ENCODE data around the gene BTF3L4. TPM values are rescaled to one million over a fixed set of nuclear protein-coding genes. Genes with fewer than 3 reads are reported as not detected.
"Not testable (repeated sequence)": the region's sequence is repeated elsewhere in the genome, so short reads cannot be mapped to it uniquely, and the experiment has no call there.

BTF3L4 gene
- total RNA-seq, 4 donors from 2014 or later, result 15.6 to 42.1 (median 22.7) TPM

DNA sequence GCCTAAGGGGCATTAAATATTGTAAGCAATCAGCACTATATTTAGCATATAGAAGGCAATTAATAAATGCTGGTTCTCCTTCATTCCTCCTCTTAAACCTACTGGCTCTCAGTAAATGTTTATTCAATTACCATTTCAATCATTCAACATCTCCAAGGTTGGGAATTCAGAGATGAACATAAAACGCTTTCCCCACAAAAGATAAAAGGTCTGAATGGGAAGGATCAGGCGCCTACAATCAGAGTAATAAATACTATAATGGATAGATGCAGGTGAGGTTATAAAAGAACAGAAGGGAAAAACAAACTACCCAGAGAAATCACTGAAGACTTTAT is 22.1 kb upstream of the BTF3L4 start:
- DNase-seq, result no peak
- Histone ChIP-seq H3K4me3 (peak overlapping the region; percentile 64 to 82 (median 74)), H3K27ac (peak overlapping the region; percentile 76 to 89 (median 87)), H3K36me3 (peaks cover 0 to 7% (median 0%) of the 10 kb centered on the region in 3 donors), H3K9me3 (no peaks in the 10 kb centered on the region), H3K4me1 (peaks cover 0 to 19% (median 3%) of the 10 kb centered on the region in 4 donors), H3K27me3 (no peaks in the 10 kb centered on the region)
- no peak for TF ChIP-seq POLR2A (IDR thresholded peaks at IDR 0.05)
- TF ChIP-seq, protein P1, sequence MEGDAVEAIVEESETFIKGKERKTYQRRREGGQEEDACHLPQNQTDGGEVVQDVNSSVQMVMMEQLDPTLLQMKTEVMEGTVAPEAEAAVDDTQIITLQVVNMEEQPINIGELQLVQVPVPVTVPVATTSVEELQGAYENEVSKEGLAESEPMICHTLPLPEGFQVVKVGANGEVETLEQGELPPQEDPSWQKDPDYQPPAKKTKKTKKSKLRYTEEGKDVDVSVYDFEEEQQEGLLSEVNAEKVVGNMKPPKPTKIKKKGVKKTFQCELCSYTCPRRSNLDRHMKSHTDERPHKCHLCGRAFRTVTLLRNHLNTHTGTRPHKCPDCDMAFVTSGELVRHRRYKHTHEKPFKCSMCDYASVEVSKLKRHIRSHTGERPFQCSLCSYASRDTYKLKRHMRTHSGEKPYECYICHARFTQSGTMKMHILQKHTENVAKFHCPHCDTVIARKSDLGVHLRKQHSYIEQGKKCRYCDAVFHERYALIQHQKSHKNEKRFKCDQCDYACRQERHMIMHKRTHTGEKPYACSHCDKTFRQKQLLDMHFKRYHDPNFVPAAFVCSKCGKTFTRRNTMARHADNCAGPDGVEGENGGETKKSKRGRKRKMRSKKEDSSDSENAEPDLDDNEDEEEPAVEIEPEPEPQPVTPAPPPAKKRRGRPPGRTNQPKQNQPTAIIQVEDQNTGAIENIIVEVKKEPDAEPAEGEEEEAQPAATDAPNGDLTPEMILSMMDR (IDR thresholded peaks at IDR 0.05), result no peak

DNA sequence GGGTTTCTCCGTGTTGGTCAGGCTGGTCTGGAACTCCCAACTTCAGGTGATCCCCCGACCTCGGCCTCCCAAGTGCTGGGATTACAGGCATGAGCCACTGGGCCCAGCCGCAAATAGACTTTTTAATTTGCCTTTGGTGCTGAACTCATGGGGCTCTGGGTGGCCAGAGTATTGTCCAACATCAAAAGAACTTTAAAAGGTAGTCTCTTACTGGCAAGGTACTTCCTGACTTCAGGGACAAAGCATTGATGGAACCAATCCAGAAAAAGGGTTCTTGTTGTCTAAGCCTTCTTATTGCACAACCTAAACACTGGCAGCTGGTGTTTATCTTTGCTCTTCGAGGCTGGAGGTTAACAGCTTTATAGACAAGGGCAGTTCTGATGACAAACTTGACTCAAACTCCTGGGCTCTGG is 18.7 kb upstream of the BTF3L4 start:
- no peak for DNase-seq
- no peak for TF ChIP-seq POLR2A (IDR thresholded peaks at IDR 0.05)
- TF ChIP-seq, protein P1 (IDR thresholded peaks at IDR 0.05), result no peak
- Histone ChIP-seq H3K36me3 (peaks cover 0 to 26% (median 0%) of the 10 kb centered on the region in 3 donors), H3K27me3 (no peaks in the 10 kb centered on the region), H3K9me3 (no peaks in the 10 kb centered on the region), H3K4me3 (no peak overlapping the region), H3K4me1 (peaks cover 0 to 2% (median 0%) of the 10 kb centered on the region in 4 donors), H3K27ac (no peak overlapping the region)

DNA sequence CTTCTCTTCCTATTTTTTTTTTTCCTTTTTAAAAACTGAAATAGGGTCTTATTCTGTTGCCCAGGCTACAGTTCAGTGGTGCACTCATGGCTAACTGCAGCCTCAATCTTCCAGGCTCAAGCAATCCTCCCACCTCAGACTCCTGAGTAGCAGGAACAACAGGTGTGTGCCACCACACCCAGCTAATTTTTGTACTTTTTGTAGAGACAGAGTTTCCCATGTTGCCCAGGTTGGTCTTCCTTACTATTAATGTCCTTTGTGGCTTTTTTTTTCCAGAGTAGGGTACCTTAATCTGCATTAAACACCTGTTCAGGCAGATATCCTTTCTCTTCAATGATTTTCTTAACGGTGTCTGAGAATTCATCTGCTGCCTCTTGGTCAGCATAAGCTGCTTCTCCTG is 18.2 kb upstream of the BTF3L4 start:
- Histone ChIP-seq H3K27ac (no peak overlapping the region), H3K27me3 (no peaks in the 10 kb centered on the region), H3K4me3 (no peak overlapping the region), H3K9me3 (no peaks in the 10 kb centered on the region), H3K4me1 (no peaks in the 10 kb centered on the region), H3K36me3 (peaks cover 0 to 26% (median 0%) of the 10 kb centered on the region in 3 donors)
- no peak for TF ChIP-seq POLR2A (IDR thresholded peaks at IDR 0.05)
- TF ChIP-seq, protein P1 (IDR thresholded peaks at IDR 0.05), result no peak
- no peak for DNase-seq

DNA sequence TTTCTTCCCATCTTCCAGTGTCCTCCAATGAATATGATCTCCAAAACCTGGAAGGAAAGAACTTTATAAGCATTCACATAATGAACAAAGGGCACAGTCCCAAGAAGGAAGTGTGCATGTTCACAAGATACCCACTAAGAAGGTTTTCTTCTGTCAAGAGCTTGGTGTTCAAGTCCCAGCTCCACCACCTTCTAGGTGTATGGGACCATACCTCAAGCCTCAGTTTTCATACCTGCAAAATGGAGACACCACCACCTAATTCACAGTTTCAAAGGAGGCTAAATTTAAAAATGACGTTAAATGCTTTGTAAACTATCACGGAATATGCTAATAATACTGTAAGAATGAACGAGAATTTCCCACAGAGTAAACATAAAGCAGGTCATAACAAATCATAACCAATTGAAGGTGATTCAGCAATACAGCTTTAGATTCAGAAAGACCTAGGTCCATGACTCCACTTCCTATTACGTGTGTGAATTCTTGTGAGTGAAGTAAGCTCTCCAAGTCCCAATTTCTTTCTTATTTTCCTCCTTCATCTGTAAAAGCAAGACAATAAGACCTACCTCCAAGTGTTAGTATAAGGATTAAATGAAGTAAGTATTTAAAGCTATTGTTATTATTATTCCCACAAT is 14.4 kb upstream of the BTF3L4 start:
- H3K36me3 ChIP-seq, result peaks cover 0 to 26% (median 0%) of the 10 kb centered on the region in 3 donors
- H3K4me1 ChIP-seq, result no peaks in the 10 kb centered on the region
- H3K27ac ChIP-seq, result no peak overlapping the region
- DNase-seq, result no peak
- no peaks in the 10 kb centered on the region for H3K27me3 ChIP-seq
- TF ChIP-seq, protein P1 (IDR thresholded peaks at IDR 0.05), result no peak
- TF ChIP-seq POLR2A (IDR thresholded peaks at IDR 0.05), result no peak
- H3K9me3 ChIP-seq, result no peaks in the 10 kb centered on the region
- H3K4me3 ChIP-seq, result no peak overlapping the region

DNA sequence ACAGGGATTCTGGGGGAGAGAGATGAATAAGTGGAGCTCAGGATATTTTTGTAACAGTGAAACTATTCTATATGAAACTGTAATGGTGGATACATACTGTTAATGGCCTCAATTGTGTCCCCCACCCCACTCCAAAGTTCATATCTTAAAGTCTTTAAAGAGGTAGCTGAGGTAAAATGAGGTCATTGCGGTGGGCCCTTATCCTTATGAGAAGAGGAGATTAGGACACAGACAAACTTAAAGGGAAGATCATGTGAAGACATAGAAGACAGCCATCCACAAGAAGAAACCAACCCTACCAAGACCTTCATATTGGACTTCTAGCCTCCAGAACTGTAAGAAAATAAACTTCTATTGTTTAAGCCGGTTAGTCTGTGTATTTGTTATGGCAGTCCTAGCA is 10.9 kb upstream of the BTF3L4 start:
- no peak for DNase-seq
- no peaks in the 10 kb centered on the region for H3K4me1 ChIP-seq
- no peak overlapping the region for H3K27ac ChIP-seq
- TF ChIP-seq POLR2A (IDR thresholded peaks at IDR 0.05), result no peak
- peaks cover 0 to 6% (median 0%) of the 10 kb centered on the region in 3 donors for H3K36me3 ChIP-seq
- H3K4me3 ChIP-seq, result no peak overlapping the region
- H3K27me3 ChIP-seq, result no peaks in the 10 kb centered on the region
- no peaks in the 10 kb centered on the region for H3K9me3 ChIP-seq

DNA sequence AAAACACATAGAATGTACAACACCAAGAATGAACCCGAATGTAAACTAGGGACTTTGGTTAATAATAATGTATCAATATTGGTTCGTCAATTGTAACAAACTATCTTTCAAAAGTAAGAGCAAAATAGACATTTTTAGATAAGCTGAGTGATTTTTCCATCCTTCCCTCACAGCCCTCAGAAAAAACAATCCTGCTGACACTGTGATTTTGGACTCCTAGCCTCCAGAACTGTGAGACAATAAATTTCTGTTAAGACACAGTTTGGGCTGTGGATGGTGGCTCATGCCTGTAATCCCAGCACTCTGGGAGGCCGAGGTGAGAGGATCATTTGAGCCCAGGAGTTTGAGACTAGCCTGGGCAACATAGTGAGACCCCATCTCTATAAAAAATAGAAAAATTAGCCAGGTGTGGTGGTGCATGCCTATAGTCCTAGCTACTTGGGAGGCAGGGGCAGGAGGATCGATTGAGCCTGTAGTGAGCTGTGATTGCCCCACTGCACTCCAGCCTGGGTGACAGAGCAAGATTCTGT is 10.4 kb upstream of the BTF3L4 start:
- DNase-seq, H3K9me3 ChIP-seq, H3K27me3 ChIP-seq, H3K4me1 ChIP-seq, H3K4me3 ChIP-seq, H3K36me3 ChIP-seq, H3K27ac ChIP-seq: not testable (repeated sequence)

DNA sequence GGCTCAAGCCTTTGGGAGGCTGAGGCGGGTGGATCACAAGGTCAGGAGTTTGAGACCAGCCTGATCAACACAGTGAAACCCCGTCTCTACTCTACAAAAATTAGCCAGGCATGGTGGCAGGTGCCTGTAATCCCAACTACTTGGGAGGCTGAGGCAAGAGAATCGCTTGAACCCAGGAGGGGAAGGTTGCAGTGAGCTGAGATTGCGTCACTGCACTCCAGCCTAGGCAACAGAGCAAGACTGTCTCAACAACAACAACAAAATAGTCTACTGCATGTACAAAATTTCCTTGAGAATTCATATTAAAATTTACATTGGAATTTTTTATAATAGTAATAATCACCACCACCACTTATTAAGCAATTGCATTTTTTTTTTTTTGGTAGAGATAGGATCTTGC is 6.8 kb upstream of the BTF3L4 start:
- H3K4me1 ChIP-seq, result peaks cover 0 to 11% (median 5%) of the 10 kb centered on the region in 4 donors
- H3K27me3 ChIP-seq, DNase-seq, H3K4me3 ChIP-seq, H3K27ac ChIP-seq, H3K9me3 ChIP-seq: not testable (repeated sequence)
- peaks cover 0 to 14% (median 0%) of the 10 kb centered on the region in 3 donors for H3K36me3 ChIP-seq

All from Peyer's patch (tissue), 4 donors.